ENCODE results near the gene DARS1.

The DARS1 gene

DNA sequence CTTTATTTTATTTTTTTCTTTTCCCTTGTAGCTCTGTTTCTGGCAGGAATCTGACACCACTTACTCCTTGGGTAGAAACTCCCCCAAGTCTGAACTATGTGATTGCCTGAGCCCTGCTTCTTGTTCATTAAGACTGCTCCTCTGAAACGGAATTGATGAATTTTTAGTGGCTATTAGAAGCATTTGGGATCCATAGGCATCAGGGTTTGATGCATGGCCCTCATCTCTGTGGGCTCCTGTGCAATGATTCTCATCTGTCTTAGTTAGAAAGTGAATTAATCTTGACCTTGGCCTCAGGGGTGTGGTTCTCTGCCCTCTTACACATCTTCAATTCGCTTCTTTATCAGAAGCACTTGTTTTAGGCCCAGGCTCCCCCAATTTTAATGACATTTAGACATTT is 31.0 kb upstream of the DARS1 start:
- DNase-seq (ENCODE audit: low read depth in 1 of 2, low spot score in 1 of 2): no peak

DNA sequence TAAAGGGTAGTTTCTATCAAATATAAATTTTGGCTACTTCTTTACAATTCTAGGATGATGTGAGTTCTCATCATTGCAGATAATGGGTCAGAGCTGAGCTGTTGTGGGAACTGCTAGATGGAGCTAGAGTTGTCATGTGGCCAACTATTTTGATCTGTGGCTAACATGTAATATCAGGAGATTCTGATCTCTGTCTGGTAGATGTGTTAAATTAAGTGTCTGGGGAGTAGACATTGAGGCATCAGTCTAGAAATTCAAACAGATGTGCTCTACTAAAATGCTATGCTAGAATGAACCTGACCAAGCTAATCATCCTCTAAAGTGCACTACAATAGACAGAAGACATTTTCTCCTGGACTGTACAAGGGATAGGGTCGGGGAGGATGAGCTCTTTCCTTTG is 30.3 kb upstream of the DARS1 start:
- DNase-seq (ENCODE audit: low read depth in 1 of 2, low spot score in 1 of 2): no peak

DNA sequence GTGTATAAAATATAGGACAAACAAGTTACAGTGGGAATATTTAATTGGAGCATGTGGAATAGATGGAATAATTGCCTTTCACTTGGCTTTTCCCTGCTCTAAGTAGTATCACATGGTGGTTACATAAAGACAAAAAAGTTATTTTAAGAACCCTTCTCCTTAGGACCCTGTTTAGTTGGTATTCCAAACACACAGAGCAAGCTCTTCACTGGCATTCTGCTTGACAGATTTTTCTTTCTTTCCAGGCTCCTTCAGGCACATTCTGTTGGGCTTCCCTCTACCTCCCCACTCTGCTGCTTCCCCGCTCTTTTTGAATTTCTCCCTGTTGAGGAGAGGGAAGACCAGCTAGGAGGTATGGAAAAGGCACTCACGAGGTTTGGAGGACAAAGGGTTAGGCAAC is 29.0 kb upstream of the DARS1 start:
- no peak for DNase-seq (ENCODE audit: low read depth in 1 of 2, low spot score in 1 of 2)

DNA sequence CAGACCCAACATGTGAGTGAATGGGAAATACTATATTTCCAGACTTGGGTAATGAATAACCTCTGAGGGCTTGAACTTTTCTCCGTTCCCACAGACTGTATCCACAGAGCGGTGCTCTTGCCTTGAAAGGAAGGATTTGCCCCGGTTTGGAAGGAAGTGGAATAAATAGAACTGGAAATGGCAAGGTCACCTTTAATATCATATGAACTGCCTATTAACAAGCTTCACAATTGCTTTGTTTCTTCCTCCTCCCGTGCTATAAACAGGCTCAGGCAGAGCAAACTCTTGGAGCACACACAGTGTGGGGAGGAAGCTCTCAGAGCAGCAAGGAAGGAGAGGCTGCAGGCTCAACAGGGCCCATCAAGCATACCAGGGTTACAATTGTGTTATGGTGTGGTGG is 28.5 kb upstream of the DARS1 start:
- no peak for DNase-seq (ENCODE audit: low read depth in 1 of 2, low spot score in 1 of 2)

DNA sequence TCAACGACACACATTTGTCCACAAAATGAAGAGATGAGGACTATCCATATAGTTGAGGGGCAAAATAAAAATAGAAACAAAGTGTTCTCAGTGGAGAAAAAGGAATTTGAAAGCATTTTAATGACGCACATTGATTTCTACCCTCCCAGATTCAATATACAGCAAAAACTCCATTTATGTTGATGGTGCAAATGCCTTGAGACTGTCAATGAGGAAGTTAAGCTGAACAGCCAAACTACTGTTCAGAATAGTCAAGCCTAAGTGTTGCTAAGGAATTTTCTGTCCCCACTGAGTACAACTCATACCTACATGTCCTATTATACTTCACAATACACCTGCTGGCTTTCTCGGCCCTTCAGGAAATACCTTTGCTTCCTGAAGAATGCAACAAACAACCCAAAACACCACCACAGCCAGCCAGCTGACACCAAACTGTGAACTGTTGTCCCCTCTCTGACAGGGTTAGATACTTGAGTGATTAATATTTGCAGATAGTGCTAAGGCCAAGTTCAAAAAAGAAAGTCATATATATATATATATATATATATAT is 27.8 kb upstream of the DARS1 start:
- no peak for DNase-seq (ENCODE audit: low read depth in 1 of 2, low spot score in 1 of 2)

DNA sequence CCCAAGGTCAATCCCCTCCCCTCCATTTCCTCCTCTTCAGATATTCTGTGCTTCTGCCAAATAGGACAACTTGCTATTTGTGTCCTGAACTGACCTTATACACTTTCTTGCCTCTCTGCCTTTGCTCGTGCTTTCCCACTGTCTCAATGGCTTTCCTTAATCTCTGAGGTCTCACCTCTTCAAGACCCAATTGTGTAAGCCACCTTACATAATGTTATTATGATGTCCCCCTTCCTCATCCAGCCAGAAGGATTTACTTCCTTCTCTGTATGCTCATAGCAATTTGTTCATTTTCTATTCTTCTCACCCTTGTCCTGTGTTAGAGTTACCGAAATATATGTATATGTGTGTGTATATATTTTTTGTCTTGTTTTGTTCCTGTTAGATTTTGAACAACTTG is 26.9 kb upstream of the DARS1 start:
- no peak for DNase-seq (ENCODE audit: low read depth in 1 of 2, low spot score in 1 of 2)

DNA sequence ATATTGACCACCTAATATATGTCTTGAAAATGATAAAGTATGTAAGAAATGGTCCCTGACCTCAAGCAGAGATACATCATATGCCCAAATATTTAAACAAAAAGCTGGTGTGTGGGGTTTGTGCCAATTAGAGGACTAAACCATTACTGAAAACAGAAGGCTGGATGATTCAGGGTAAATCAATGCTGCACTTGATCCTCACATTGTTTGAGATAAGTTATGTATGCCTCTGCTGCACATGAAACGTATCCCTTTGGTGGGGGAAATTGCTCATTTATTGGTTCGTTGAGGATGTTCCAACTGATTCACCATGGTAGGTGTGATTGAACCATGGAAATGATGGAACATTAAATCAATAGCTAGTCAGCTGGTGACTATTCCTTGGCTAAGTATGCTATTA is 24.7 kb upstream of the DARS1 start:
- no peak for DNase-seq (ENCODE audit: low read depth in 1 of 2, low spot score in 1 of 2)

DNA sequence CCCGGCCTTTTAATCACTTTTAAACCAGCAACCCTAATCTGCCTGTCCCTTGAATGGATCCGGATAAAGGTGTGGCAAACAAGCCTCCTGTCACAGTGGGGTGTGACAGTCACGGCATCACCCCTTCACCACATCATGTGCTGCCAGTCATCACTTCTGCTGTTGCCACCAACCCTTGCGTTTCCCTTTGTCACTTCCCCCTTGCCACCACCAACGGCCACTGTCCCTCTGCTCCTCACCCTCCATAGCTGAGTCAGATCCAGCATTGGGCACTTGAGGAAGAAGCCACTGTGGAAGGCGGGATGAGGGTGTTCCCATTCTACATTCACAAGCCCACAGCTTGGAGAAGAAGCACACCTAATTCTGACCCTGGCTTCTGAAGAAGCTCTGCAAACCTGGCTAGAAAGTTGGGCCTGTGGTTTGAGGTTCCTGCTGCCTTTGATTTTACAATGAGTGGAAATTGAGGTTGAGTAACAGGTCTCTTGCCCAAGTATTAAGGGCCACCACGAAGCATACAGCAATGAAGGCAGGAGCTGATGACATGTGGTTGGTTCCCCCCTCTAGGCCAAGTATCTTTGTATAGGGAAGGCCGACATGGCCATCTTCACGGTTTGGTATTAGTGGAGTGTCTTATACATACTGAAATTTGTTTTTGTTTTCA is 22.9 kb upstream of the DARS1 start:
- peak; percentile 26 to 29 for DNase-seq (ENCODE audit: low read depth in 1 of 2, low spot score in 1 of 2)

DNA sequence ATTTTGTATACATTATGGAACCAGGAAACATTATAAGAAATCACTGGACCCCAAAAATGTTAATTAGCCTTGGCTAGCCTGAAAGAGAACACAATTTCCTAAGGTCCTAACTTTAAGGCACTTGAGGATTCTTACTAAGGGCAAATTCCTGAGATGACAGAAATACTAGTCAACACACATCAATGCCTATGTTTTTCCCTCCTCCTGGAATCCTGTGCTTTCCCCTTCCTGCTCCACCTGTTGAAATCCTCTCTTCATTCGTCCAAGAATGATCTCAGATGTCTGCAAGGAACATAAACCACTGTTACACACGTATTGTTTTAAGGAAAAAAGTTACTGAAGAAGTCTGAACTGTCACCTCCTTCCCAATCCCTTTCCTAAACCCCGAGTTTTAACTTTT is 21.2 kb upstream of the DARS1 start:
- DNase-seq (ENCODE audit: low read depth in 1 of 2, low spot score in 1 of 2): no peak

DNA sequence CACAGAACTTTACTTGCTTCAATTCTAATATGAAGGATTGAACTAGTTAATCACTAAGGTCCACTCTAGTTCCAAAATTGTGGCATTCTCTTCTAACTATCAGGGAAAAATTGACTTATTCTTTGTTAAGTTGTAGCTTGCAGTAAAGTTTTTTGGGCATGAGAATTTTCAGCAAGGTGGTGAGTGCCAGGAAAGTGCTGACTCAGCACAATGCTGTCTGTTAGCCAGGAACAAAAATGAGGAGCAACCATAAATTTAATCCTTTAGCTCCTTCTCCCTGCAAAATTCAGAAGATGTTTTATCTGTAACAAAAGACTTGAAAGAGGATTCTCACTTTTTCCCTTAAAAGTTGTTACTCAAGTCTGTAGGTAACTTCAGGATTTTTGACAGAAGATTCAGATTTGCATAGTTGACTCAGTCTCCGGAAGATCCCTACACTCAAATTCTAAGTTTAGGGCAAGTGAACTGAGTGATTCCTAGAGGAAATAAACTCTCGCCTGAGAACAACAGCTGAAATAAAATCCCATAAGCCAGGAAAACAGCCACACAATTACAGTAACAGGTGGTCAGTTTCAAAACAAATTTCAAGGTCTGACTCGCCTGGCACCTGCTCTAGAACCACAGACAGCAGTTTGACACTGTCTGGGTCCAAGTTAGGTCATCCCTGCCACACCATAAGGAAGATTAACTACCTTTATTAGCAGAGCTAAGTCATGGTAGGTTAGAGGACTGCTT is 20.2 kb upstream of the DARS1 start:
- DNase-seq (ENCODE audit: low read depth in 1 of 2, low spot score in 1 of 2): no peak

DNA sequence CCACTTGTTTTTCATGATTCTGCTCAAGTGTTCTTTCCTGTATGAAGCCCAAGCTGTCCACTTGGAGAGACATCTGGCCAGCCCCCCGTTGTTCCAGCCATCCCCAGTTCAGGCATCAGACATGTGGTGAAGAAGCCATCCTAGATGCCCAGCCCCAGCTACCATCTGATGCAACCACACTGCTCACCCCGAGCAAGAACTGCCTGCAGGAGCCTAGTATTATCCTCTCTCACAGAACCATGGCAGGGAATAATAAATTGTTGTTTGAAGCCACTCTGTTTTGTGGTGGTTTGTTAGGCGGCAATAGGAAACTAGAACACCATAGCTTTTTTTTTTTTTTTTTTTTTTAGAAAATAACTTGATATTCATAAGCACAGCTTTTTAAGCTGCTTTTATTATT is 19.5 kb upstream of the DARS1 start:
- DNase-seq (ENCODE audit: low read depth in 1 of 2, low spot score in 1 of 2): no peak

DNA sequence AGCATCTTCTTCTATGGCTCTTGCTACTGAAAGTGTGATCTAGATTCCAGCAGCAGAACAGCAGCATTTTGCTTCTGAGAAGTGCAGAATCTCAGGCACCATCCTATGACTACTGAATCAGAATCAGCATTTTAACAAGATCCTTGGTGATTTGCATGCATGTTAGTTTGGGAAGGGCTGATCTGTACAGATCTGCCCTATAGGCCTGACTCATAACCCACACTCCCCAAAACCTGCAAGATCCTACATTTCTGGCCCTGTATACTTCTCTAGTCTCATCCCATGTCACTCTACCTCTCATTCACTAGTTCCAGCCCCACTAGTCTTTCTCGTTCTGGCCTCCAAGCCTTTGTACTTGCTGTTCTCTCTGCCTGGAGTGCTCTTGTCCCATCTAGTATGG is 15.7 kb upstream of the DARS1 start:
- no peak for DNase-seq (ENCODE audit: low read depth in 1 of 2, low spot score in 1 of 2)

DNA sequence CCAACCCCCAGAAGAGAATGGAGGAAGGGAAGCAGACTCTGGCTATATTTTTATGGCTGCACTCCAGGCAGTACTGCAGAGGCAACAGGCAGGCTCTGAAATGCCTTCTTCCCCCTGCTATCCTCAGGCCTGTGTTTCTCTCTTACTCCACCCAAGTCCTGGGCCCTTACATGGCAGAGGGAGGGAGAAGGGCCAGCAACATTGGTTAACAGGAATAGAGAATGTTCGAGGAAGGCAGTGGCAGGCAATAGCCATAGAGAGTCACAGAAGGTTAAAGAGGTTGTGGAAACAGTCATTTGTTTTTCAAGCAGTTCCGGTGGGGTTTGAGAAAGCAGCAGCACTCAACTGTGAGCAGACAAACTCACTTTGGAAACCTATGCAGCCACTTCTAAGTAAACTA is 15.1 kb upstream of the DARS1 start:
- DNase-seq (ENCODE audit: low read depth in 1 of 2, low spot score in 1 of 2): no peak

DNA sequence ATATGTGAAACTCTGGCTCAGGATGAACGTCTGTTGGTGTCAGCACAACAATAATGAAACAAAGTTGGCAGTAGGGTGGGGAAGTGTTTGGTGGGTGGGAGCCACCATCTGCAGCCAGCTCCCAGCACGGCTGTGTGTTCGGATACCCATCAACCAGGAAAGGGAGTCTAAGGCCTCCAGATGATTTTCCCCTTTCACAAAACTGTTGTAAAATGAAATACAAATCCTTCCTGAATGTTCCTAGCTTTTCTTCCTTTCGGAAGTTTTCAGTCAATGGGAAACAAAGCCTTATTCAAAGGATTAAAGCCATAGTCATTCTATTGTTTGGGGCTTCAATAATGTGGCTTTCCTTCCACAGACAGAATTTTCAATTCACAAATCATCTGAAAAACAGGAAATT is 14.5 kb upstream of the DARS1 start:
- DNase-seq (ENCODE audit: low read depth in 1 of 2, low spot score in 1 of 2): no peak

DNA sequence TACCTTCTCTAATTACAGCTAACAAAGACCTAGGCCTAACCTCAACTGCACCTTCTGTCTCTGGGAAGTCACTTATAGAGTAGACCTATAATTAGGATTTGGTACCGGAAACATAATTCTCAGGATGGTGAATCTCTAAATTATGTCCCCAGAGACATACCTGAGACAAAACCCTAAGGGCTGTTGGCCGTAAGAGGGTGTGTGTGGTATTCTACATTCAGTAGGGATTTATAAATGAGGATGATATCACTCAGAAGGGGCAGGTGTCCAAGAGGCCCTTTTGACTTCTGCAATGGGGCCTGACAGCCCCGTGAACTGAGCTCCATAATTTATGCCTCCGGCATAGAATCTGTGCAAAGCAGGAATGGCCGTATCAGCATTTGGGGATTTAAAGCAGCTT is 13.5 kb upstream of the DARS1 start:
- no peak for DNase-seq (ENCODE audit: low read depth in 1 of 2, low spot score in 1 of 2)

DNA sequence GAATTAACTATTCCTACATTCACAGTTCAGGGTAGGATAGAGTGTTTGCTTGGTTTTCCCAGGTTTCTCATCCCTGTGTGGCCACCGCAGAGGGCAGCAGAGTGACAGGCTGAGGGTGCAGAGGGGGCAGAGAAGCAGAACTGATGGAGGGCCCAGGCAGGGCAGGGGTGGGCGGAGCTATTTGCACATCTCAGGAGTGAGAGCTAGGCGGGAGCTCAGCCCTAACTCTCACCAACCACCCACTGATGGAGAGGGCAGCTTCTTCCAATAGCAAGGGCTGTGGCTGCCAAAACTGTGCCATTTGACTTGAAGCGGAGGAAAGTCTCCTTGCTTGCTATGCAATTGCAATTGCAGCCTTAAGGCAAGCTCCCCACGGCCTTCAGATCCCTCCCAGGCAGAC is 12.0 kb upstream of the DARS1 start:
- no peak for DNase-seq (ENCODE audit: low read depth in 1 of 2, low spot score in 1 of 2)

DNA sequence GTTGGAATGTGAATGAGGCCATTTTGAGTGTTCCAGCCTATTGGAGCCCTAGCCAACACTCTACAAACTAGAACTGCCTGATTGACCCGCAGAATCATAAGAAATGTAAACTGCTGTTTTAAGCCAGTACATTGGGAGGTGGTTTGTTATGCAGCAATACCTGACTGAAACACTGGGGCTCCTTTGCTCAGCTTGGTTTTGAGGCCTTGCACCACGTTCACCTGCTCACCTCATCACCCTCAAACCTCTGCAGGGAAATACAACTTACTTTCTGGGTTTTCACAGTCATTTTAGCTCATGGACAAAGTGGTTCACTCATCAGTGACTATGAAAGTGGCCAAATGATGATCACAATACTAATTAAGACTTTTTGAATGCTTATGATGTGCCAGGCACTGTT is 10.9 kb upstream of the DARS1 start:
- DNase-seq (ENCODE audit: low read depth in 1 of 2, low spot score in 1 of 2): no peak

DNA sequence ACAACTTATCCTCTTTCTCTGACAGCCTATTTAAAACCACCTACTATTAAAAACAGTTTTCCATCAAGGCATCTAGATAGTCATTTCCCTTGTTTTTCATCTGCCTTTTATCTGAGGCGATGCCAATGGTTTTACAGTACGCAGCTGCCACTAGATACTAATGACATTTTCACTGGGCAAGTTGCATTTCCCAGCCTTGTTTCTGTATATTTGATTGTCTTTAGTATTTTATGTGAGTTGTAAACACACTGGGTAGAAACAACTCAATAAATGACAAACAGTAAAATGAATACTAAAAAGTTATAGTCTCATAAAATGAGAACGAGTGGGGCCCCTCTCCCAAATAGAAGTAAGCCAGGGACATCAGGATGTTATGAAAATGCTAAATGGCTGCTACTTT is 8.9 kb upstream of the DARS1 start:
- no peak for DNase-seq (ENCODE audit: low read depth in 1 of 2, low spot score in 1 of 2)

DNA sequence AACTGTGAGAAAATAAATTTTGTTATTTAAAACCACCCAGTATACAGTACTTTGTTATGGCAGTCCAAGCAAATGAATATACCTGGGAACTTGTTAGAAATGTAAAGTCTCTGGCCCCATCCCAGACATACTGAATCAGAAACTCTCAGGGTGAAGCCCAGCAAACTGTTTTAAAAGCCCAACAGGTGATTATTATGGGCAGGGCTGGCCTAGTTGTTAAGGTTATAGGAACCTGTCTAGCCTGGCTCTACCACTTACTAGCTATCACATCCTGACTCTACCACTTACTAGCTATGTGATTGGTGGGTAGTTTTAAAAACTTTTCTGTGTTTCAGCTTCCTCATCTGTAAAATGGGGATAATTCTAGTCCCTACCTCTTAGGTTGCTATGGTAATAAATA is 8.0 kb upstream of the DARS1 start:
- DNase-seq (ENCODE audit: low read depth in 1 of 2, low spot score in 1 of 2): no peak

DNA sequence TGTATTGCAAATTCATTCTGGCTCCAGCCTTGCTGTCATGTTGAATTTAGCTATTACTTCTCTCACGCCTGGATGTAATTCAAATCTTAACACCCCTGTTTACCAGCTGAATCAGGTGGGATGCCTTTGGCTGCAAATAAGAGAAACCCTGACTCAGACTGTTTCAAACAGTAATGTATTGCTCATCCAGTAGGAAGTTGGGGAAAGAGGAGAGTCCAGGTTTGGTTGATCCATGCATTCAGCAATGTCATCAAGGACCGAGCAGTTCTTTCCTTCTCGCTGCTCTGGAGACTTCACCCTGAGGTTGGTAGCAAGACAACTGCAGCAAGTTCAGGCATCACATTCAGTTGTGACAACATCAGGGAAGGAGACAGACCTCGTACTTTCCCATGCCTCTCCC is 6.4 kb upstream of the DARS1 start:
- no peak for DNase-seq (ENCODE audit: low read depth in 1 of 2, low spot score in 1 of 2)

DNA sequence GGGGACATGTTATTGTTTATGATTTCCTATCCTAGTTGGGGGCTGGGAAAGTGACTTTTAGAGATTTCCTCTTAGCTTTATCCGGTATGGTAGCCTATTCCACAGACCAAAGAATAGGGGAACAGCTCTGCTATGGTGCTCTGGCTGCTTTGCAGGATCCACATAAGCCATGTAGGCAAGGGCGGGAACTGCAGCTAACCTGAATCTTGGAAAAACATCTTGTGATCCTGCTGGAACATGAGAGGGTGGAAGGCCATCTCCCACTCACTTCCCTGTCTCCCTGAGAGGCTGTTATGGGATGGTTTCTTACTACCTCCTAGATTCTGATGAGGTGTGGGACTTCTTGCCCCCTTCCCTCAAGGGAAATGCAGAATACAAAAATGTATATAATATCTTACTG is 2.0 kb upstream of the DARS1 start:
- no peak for DNase-seq (ENCODE audit: low read depth in 1 of 2, low spot score in 1 of 2)

DNA sequence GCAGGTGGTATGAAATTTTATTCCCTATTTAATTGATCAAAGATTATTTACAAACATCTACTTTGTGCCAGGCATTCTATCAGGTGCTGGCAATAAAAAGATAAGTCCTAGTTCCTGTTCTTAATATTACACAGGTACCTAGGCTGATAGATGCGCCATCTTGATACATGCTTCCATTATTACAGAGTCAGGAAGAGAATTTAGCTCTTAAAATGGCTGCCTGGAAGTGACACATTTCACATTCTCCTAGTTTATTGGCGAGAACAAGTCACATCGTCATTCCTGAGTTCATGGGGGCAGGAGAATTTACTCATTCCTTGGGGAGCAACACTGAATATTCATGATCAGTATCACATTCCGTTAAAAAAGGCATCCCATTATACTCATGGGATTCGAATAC is 1.1 kb upstream of the DARS1 start:
- DNase-seq (ENCODE audit: low read depth in 1 of 2, low spot score in 1 of 2): no peak

DNA sequence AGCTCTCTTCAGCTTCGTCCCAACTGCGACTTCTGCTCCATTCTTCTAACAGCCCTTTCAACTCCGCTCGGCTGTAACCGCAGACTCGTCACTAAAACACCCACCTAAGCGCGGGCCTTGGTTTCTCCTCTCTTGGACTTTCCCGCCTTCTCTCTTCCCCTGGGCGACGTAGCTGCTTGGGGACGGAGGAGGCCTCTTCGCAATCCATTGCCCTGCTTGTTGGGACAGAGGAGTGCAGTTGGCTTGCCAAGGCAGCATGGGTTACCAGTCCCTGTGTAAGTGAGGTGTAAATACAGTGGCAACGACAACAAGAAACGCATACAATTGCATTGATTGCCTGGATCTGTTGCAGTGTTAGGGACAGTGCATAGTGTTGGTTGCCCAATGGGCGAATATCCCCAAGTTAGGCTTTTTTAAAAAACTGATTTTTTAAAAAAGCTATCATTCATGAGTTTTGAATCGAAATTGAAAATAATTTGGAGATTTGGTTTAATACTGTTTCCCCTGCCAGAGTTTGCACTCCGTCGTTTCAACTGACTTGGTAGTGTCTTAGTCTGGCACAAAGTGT is 484 bp upstream of the DARS1 start:
- DNase-seq (ENCODE audit: low read depth in 1 of 2, low spot score in 1 of 2): peak; percentile 24 to 62

All from activated T-helper 1 cell treated with anti-CD3 and anti-CD28 coated beads, Interleukin-2, amount 50 U/mL, for 16 hours (primary cell).